Ishikawa (cell line): ENCODE data around the gene USB1.

Source experiments
- CEBPB ChIP-seq: IDR thresholded peaks from 2 replicates; pipeline ENCODE4 v1.6.1; 2012
- CREB1 ChIP-seq: IDR thresholded peaks from 2 replicates; pipeline ENCODE4 v1.6.1; 2012; ENCODE audit warnings: low read depth
- EGR1 ChIP-seq: IDR thresholded peaks from 2 replicates; pipeline ENCODE4 v1.6.1; 2012
- EP300 ChIP-seq: IDR thresholded peaks from 2 replicates; pipeline ENCODE4 v1.6.1; 2012; ENCODE audit warnings: borderline replicate concordance
- RAD21 ChIP-seq: IDR thresholded peaks from 2 replicates; pipeline ENCODE4 v1.6.1; 2012; ENCODE audit warnings: low read depth
- TAF1 ChIP-seq: IDR thresholded peaks from 2 replicates; pipeline ENCODE4 v1.6.1; 2012; ENCODE audit warnings: low read depth, mild to moderate bottlenecking
- TF ChIP-seq, protein P1 (sequence below): IDR thresholded peaks from 2 replicates; pipeline ENCODE4 v1.6.1; 2012; ENCODE audit warnings: low read depth, mild to moderate bottlenecking
- TF ChIP-seq, protein P2 (sequence below): IDR thresholded peaks from 2 replicates; pipeline ENCODE4 v1.6.1; 2012

DNA sequence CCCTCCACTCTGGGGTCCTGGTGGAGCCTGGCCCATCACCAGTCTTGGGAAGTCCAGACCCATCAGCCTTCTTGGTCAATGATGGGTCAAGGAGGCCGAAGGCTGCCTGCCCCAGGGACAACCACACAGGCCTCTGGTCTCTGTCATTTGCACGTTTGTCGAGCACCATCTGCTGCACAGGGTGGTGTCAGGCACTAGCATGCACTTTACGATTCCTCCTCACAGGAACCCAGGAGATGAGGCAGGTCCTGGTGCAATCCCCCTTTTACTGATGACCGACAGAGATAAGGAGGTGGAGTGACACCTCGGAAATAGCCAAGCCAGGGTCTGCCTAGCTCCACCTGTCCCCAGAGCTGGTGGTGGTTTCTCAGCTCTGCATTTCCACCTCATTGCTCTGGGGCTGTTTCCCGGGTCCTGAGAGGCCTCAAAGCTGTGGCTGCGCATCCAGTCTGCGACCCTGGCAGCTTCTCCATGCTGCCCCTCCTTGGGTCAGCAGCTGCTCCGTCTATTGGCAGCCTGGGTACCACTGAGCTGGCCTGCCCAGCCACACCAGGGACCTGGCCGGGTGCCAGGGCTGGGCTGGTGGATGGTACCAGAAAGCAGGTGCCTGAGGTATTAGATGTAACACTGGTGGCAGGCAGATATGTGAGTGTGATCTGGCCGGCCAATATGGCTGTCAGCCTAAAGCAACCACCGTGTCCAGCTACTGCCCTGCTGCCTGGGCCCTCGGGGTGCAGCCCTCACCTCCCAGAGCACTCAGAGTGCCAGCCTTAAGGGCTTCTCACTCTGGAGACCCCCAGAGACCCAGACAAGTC is 34.4 kb downstream of the USB1 start:
- no peak for TF ChIP-seq TAF1
- TF ChIP-seq, protein P1, sequence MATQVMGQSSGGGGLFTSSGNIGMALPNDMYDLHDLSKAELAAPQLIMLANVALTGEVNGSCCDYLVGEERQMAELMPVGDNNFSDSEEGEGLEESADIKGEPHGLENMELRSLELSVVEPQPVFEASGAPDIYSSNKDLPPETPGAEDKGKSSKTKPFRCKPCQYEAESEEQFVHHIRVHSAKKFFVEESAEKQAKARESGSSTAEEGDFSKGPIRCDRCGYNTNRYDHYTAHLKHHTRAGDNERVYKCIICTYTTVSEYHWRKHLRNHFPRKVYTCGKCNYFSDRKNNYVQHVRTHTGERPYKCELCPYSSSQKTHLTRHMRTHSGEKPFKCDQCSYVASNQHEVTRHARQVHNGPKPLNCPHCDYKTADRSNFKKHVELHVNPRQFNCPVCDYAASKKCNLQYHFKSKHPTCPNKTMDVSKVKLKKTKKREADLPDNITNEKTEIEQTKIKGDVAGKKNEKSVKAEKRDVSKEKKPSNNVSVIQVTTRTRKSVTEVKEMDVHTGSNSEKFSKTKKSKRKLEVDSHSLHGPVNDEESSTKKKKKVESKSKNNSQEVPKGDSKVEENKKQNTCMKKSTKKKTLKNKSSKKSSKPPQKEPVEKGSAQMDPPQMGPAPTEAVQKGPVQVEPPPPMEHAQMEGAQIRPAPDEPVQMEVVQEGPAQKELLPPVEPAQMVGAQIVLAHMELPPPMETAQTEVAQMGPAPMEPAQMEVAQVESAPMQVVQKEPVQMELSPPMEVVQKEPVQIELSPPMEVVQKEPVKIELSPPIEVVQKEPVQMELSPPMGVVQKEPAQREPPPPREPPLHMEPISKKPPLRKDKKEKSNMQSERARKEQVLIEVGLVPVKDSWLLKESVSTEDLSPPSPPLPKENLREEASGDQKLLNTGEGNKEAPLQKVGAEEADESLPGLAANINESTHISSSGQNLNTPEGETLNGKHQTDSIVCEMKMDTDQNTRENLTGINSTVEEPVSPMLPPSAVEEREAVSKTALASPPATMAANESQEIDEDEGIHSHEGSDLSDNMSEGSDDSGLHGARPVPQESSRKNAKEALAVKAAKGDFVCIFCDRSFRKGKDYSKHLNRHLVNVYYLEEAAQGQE: no peak
- no peak for TF ChIP-seq CEBPB
- TF ChIP-seq, protein P2, sequence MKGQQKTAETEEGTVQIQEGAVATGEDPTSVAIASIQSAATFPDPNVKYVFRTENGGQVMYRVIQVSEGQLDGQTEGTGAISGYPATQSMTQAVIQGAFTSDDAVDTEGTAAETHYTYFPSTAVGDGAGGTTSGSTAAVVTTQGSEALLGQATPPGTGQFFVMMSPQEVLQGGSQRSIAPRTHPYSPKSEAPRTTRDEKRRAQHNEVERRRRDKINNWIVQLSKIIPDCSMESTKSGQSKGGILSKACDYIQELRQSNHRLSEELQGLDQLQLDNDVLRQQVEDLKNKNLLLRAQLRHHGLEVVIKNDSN: no peak
- TF ChIP-seq CREB1: no peak
- TF ChIP-seq EP300: no peak
- no peak for TF ChIP-seq RAD21
- no peak for TF ChIP-seq EGR1
